Stomach (tissue), 9 donors: Measurements from ENCODE around the gene PIEZO2. TPM values are rescaled to one million over a fixed set of nuclear protein-coding genes. Genes with fewer than 3 reads are reported as not detected.
A peak's percentile ranks its signal among the peaks of the same experiment; 100 is the strongest.

Experiments
- DNase-seq, 2 donors: peaks; one replicate each; pipeline versions ENCODE4 v3.0.0 to v3.0.0-alpha.2; 2013 to 2019
- H3K27ac ChIP-seq, 5 donors: fragments of 200-600 bp in 4 of 5; sonication (generic) in 4 of 5; one replicate each; pipeline ENCODE4 v1.5.1; 2013 to 2019; ENCODE audit warnings: mild to moderate bottlenecking in 1 of 5, moderate library complexity in 1 of 5
- H3K27me3 ChIP-seq, 3 donors: fragments of 200-600 bp; sonication (generic); one replicate each; pipeline ENCODE4 v1.5.1; 2017 to 2019; ENCODE audit warnings: mixed run types in 1 of 3
- H3K36me3 ChIP-seq, 4 donors: fragments of 200-600 bp; sonication (generic); 1 replicate in 3 of 4; 2 replicates in 1 of 4; pipeline ENCODE4 v1.5.1; 2016 to 2019
- H3K4me1 ChIP-seq, 4 donors: fragments of 200-600 bp; sonication (generic); one replicate each; pipeline ENCODE4 v1.5.1; 2016 to 2019
- H3K4me3 ChIP-seq, 4 donors: fragments of 200-600 bp; sonication (generic) in 3 of 4; one replicate each; pipeline ENCODE4 v1.5.1; 2016 to 2019; ENCODE audit warnings: mild to moderate bottlenecking in 1 of 4
- H3K9me3 ChIP-seq, 4 donors: fragments of 200-600 bp; sonication (generic); one replicate each; pipeline ENCODE4 v1.5.1; 2016 to 2019
- CTCF ChIP-seq, 7 experiments: fragments of 450-650 bp in 4 of 7; fragments of 200-600 bp in 3 of 7; sonication (generic) in 3 of 7; IDR thresholded peaks; one replicate each; pipeline ENCODE4 v1.5.1; 2016 to 2019; ENCODE audit warnings: antibody characterized with exemption in 7 of 7, control low read depth in 2 of 7, mild to moderate bottlenecking in 1 of 7
- EP300 ChIP-seq: sonication (generic); formaldehyde crosslinking; IDR thresholded peaks from one replicate; pipeline ENCODE4 v1.6.1; 2017; ENCODE audit warnings: antibody characterized with exemption
- POLR2A ChIP-seq, 4 donors: fragments of 450-650 bp; IDR thresholded peaks; one replicate each; pipeline ENCODE4 v1.6.1; 2016; ENCODE audit warnings: antibody characterized with exemption in 4 of 4, control low read depth in 2 of 4, mild to moderate bottlenecking in 1 of 4, moderate library complexity in 1 of 4
- POLR2AphosphoS5 ChIP-seq, 3 donors: sonication (generic); formaldehyde crosslinking; IDR thresholded peaks; one replicate each; pipeline ENCODE4 v1.6.1; 2016; ENCODE audit warnings: antibody characterized with exemption in 3 of 3
- WGBS, 5 donors: extraction: QIAGEN DNeasy Blood & Tissue Kit in 3 of 5; methylation state at CpG; one replicate each; pipeline versions ENCODE4 v1.1.5 to v1.1.7; 2013 to 2018; 5-methylcytosine and 5-hydroxymethylcytosine counted together
- intact Hi-C: fragments of 100-400 bp; cut with DNase I; formaldehyde crosslinking; loops from one replicate; pipeline ENCODE4 v1.15.1; 2023; ENCODE audit warnings: low total_unique reads
- polyA plus RNA-seq, 3 donors: library from polyadenylated mRNA; stranded (reverse); fragments of 200-250 nt; gene quantifications; one replicate each; pipeline ENCODE4 v1.2.3, GENCODE V29; 2013
- total RNA-seq, 5 donors: library from RNA; depleted of rRNA; stranded (reverse); fragments of >200 nt; gene quantifications; one replicate each; pipeline versions ENCODE4 v1.1.0 to v1.2.3, GENCODE V29; 2014 to 2016
- donor health status: healthy with polysubstance abuse.
- donor health status: Bipolar disorder and iron deficiency.
- donor health status: healthy.

PIEZO2 gene
- total and polyA plus RNA-seq, 8 donors: 0.30 to 45.3 (median 2.5) TPM

- Histone ChIP-seq H3K27me3 (no peaks in the 10 kb centered on the region), H3K4me3 (no peak overlapping the region), H3K9me3 (no peaks in the 10 kb centered on the region), H3K27ac (no peak overlapping the region), H3K36me3 (no peaks in the 10 kb centered on the region), H3K4me1 (peaks cover 0 to 8% (median 0%) of the 10 kb centered on the region in 4 donors)
- TF ChIP-seq CTCF (IDR thresholded peaks at IDR 0.05) (no peak), POLR2AphosphoS5 (IDR thresholded peaks at IDR 0.05) (no peak), EP300 (no peak), POLR2A (IDR thresholded peaks at IDR 0.05) (no peak)
- peak in 1 of 2 donors; percentile 73 for DNase-seq
- intact Hi-C loops: no loop called here
- 38 to 47% (median 42%) methylated on average over 7 of the region's 7 CpGs for WGBS, 5 donors
Measured at GRCh38 chr18:10798727-10799550, 350.4 kb downstream of the PIEZO2 start.

- no peak for TF ChIP-seq EP300
- TF ChIP-seq POLR2AphosphoS5 (IDR thresholded peaks at IDR 0.05): no peak
- TF ChIP-seq CTCF (IDR thresholded peaks at IDR 0.05): no peak
- no peak for TF ChIP-seq POLR2A (IDR thresholded peaks at IDR 0.05)
- no peak overlapping the region for H3K4me3 ChIP-seq
- 79 to 100% (median 86%) methylated on average over 1 of the region's 1 CpG for WGBS, 5 donors
- DNase-seq: no peak
- no peak overlapping the region for H3K27ac ChIP-seq
- intact Hi-C loops: no loop called here
- H3K27me3 ChIP-seq: no peaks in the 10 kb centered on the region
- no peaks in the 10 kb centered on the region for H3K36me3 ChIP-seq
- peaks cover 0 to 8% (median 0%) of the 10 kb centered on the region in 4 donors for H3K4me1 ChIP-seq
- no peaks in the 10 kb centered on the region for H3K9me3 ChIP-seq
Measured at GRCh38 chr18:10797896-10798295, 351.5 kb downstream of the PIEZO2 start.

GRCh38 chr18:10794771-10795170 is 354.6 kb downstream of the PIEZO2 start:
- peaks cover 0 to 8% (median 0%) of the 10 kb centered on the region in 4 donors for H3K4me1 ChIP-seq
- DNase-seq: no peak
- H3K9me3 ChIP-seq: no peaks in the 10 kb centered on the region
- no peaks in the 10 kb centered on the region for H3K36me3 ChIP-seq
- WGBS, 5 donors: 76 to 87% (median 85%) methylated on average over 7 of the region's 7 CpGs
- H3K4me3 ChIP-seq: no peak overlapping the region
- no peak overlapping the region for H3K27ac ChIP-seq
- TF ChIP-seq CTCF (IDR thresholded peaks at IDR 0.05) (no peak), EP300 (no peak), POLR2A (IDR thresholded peaks at IDR 0.05) (no peak), POLR2AphosphoS5 (IDR thresholded peaks at IDR 0.05) (no peak)
- intact Hi-C loops: no loop called here
- no peaks in the 10 kb centered on the region for H3K27me3 ChIP-seq

GRCh38 chr18:10793730-10794370 is 355.5 kb downstream of the PIEZO2 start:
- no peak overlapping the region for H3K4me3 ChIP-seq
- H3K36me3 ChIP-seq: no peaks in the 10 kb centered on the region
- WGBS, 5 donors: 44 to 60% (median 49%) methylated on average over 4 of the region's 4 CpGs
- H3K27ac ChIP-seq: no peak overlapping the region
- intact Hi-C loops: no loop called here
- TF ChIP-seq POLR2AphosphoS5 (IDR thresholded peaks at IDR 0.05) (no peak), CTCF (IDR thresholded peaks at IDR 0.05) (no peak), POLR2A (IDR thresholded peaks at IDR 0.05) (no peak), EP300 (no peak)
- DNase-seq: no peak
- H3K27me3 ChIP-seq: no peaks in the 10 kb centered on the region
- peaks cover 0 to 6% (median 0%) of the 10 kb centered on the region in 4 donors for H3K4me1 ChIP-seq
- H3K9me3 ChIP-seq: no peaks in the 10 kb centered on the region
